ENCODE measurements around the gene ACAD10.
A peak's percentile ranks its signal among the peaks of the same experiment; 100 is the strongest.

DNA sequence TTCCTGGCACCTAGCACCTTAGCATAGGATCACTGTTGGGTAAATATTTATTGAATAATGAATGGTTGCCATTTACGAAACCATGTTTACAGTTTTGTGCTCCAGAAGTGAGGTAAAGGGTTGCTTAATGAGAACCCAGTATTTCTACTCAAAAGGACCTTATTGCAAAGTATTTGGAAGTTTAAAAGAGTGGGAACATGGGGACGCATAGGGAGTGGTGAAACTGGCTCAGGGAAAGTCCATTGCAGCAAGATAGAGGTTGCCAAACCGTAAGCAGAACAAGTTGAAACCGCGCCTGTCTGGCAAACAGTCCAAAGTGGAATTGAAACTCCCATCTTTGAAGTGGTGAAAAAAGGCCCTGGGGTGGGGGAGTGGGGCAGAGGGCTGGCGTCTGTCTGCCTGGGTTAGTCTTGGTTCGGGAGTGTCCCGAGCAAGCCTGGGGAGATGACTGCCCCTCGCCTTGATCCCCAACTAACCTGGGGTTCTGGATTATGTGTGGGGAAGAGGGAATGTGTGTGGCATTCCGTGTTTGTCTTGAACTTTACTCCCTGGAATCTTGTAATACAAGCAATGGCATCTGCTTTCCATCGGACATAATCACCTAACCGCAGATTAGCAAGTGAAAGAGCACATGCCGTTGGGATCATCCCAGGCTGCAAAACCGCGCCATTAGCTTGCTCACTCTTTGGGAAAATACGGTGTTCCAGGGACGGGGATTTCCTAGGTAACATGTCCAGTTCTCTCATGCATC, 88.1 kb downstream of the ACAD10 start:
- TF ChIP-seq, protein P1, sequence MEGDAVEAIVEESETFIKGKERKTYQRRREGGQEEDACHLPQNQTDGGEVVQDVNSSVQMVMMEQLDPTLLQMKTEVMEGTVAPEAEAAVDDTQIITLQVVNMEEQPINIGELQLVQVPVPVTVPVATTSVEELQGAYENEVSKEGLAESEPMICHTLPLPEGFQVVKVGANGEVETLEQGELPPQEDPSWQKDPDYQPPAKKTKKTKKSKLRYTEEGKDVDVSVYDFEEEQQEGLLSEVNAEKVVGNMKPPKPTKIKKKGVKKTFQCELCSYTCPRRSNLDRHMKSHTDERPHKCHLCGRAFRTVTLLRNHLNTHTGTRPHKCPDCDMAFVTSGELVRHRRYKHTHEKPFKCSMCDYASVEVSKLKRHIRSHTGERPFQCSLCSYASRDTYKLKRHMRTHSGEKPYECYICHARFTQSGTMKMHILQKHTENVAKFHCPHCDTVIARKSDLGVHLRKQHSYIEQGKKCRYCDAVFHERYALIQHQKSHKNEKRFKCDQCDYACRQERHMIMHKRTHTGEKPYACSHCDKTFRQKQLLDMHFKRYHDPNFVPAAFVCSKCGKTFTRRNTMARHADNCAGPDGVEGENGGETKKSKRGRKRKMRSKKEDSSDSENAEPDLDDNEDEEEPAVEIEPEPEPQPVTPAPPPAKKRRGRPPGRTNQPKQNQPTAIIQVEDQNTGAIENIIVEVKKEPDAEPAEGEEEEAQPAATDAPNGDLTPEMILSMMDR (IDR thresholded peaks at IDR 0.05 in 2 of 3, conservative IDR thresholded peaks at IDR 0.05 in 1 of 3; ENCODE audit: control insufficient read depth in 2 of 3, extremely low read depth in 1 of 3, insufficient read depth in 1 of 3, low read depth in 3 of 3, low read length in 3 of 3): no peak
- TF ChIP-seq NRF1 (conservative IDR thresholded peaks at IDR 0.05; ENCODE audit: low read depth, low read length): no peak
- peak; percentile 51; the same call in 1 of the 2 replicates for TF ChIP-seq BCL11A (IDR thresholded peaks at IDR 0.05; ENCODE audit: low read depth, low read length)
- TF ChIP-seq MLLT1 (IDR thresholded peaks at IDR 0.05): peak; percentile 77
- TF ChIP-seq EP300 (IDR thresholded peaks at IDR 0.05; ENCODE audit: borderline replicate concordance in 1 of 2, control insufficient read depth in 1 of 2, low read depth in 2 of 2, low read length in 2 of 2): peak; percentile 65 to 76; a peak in 2 of 4 replicates
- TF ChIP-seq ESRRA (IDR thresholded peaks at IDR 0.05; ENCODE audit: low read length): no peak
- no peak for TF ChIP-seq REST (IDR thresholded peaks at IDR 0.05; ENCODE audit: low read depth, low read length)
- no peak for TF ChIP-seq SREBF2 (IDR thresholded peaks at IDR 0.05; ENCODE audit: low read length)
